ENCODE data around the gene MPV17L.

- TF ChIP-seq CTCF (IDR thresholded peaks at IDR 0.05) (no peak), POLR2AphosphoS5 (IDR thresholded peaks at IDR 0.05) (no peak)
Observed at GRCh38 chr16:15443753-15444152, 48.2 kb downstream of the MPV17L start.
